ENCODE data around the gene ZNF805.
"Not testable (repeated sequence)": the region's sequence is repeated elsewhere in the genome, so short reads cannot be mapped to it uniquely, and the experiment has no call there.

ZNF805 gene

GRCh38 chr19:57269515-57270250, 29.3 kb downstream of the ZNF805 start:
- no peak for DNase-seq

- DNase-seq = no peak
Observed at GRCh38 chr19:57271280-57271679, 30.8 kb downstream of the ZNF805 start.

GRCh38 chr19:57273014-57273413, 32.6 kb downstream of the ZNF805 start:
- DNase-seq = no peak

GRCh38 chr19:57276430-57276829, 36.0 kb downstream of the ZNF805 start:
- DNase-seq = no peak

- DNase-seq = not testable (repeated sequence)
Observed at GRCh38 chr19:57278481-57278880, 38.0 kb downstream of the ZNF805 start.

- peak; percentile 89 for DNase-seq
Observed at GRCh38 chr19:57279418-57280164, 39.2 kb downstream of the ZNF805 start.

- peak; percentile 92 for DNase-seq
Observed at GRCh38 chr19:57280165-57280961, 39.9 kb downstream of the ZNF805 start, which contains the start of gene ZNF460. Gene ZNF460, plus strand, starts transcription at chr19:57280485. Its CDS starts 322 bp downstream, at chr19:57280807.

- no peak for DNase-seq
Observed at GRCh38 chr19:57280962-57281400, 40.5 kb downstream of the ZNF805 start.

GRCh38 chr19:57282011-57282643, 41.7 kb downstream of the ZNF805 start:
- DNase-seq = no peak

GRCh38 chr19:57288373-57288772, 47.9 kb downstream of the ZNF805 start:
- no peak for DNase-seq

- DNase-seq = no peak
Observed at GRCh38 chr19:57290970-57291369, 50.5 kb downstream of the ZNF805 start.

GRCh38 chr19:57292547-57292946, 52.1 kb downstream of the ZNF805 start:
- DNase-seq = no peak

GRCh38 chr19:57293719-57294118, 53.3 kb downstream of the ZNF805 start:
- no peak for DNase-seq

GRCh38 chr19:57302020-57302465, 61.6 kb downstream of the ZNF805 start:
- no peak for DNase-seq

- DNase-seq = no peak
Observed at GRCh38 chr19:57302727-57303401, 62.4 kb downstream of the ZNF805 start.

Measured in DMS153 (cell line).